ENCODE measurements around the gene ZSCAN32. TPM values are rescaled to one million over a fixed set of nuclear protein-coding genes. Genes with fewer than 3 reads are reported as not detected.

The ZSCAN32 gene
- total and polyA plus RNA-seq, 7 donors = 8.6 to 16.3 (median 12.1) TPM

DNA sequence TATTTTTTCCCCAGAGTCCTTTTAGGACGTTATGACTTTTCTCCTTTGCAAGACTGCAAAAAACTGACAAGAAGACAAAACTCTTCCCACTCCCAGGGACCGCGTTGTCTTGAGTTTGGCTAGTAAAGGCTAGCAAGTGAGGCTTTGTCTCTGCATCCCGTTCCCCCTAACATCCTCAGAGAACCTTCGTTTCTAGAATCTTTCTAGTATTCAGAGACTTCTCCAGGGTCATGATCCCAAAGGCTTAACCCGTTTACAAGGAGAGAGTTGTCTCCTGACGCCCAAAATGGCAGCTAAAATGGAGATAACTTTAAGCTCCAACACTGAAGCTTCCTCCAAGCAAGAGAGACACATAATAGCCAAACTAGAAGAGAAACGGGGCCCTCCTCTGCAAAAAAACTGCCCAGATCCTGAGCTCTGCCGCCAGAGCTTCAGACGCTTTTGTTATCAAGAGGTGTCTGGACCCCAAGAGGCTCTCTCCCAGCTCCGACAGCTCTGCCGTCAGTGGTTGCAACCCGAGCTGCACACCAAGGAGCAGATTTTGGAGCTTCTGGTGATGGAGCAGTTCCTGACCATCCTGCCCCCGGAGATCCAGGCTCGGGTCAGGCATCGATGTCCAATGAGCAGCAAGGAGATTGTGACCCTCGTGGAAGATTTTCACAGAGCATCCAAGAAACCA, 1.1 kb upstream of the ZSCAN32 start:
- H3K27me3 ChIP-seq = no peaks in the 10 kb centered on the region
- no peak for DNase-seq
- H3K27ac ChIP-seq = peak overlapping the region; percentile 80 to 89 (median 87)
- peak overlapping the region; percentile 67 to 85 (median 76) for H3K4me3 ChIP-seq
- intact Hi-C loops (cut with DNase I) = loop anchor here (2.0 to 5.0 kb wide), 5 partner anchors 37 to 137 kb away; partner anchors contain the start of genes NAA60, TIGD7, ZNF597 and ZNF75A
- peaks cover 14 to 47% (median 34%) of the 10 kb centered on the region in 4 donors for H3K36me3 ChIP-seq
- H3K9me3 ChIP-seq = peaks cover 0 to 27% (median 13%) of the 10 kb centered on the region in 4 donors
- H3K4me1 ChIP-seq = peaks cover 0 to 33% (median 22%) of the 10 kb centered on the region in 4 donors
- WGBS, 2 donors = 46 to 51% methylated on average over 17 of the region's 17 CpGs
- TF ChIP-seq POLR2AphosphoS5 (IDR thresholded peaks at IDR 0.05) = no peak
- no peak for TF ChIP-seq CTCF (IDR thresholded peaks at IDR 0.05)
- TF ChIP-seq POLR2A (IDR thresholded peaks at IDR 0.05) = no peak
- no peak for TF ChIP-seq EP300 (IDR thresholded peaks at IDR 0.05)

DNA sequence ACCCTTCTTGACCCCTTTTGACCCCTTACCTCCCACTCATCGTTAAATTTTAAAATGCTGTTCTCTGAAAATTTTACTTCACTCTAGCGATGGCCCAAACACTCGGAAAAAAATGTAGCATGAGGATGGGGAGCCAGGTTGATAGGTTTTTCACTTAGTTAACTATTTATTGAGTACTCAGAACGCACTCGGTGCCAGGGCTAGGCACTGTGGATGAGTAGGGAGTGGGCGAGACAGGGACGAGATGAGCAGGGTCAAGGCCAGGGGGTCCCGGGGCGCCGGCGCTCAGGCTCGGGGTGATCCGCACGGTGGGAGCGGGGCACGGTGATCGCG, 392 bp downstream of the ZSCAN32 start:
- WGBS, 2 donors = 1% methylated on average over 18 of the region's 18 CpGs
- peaks cover 0 to 33% (median 22%) of the 10 kb centered on the region in 4 donors for H3K4me1 ChIP-seq
- H3K9me3 ChIP-seq = peaks cover 0 to 27% (median under 1%) of the 10 kb centered on the region in 4 donors
- peaks cover 12 to 47% (median 29%) of the 10 kb centered on the region in 4 donors for H3K36me3 ChIP-seq
- DNase-seq = no peak
- H3K27ac ChIP-seq = peak overlapping the region; percentile 80 to 89 (median 87)
- intact Hi-C loops (cut with DNase I) = loop anchor here (1.0 to 5.0 kb wide), 6 partner anchors 36 to 136 kb away; partner anchors contain the start of genes CLUAP1, NAA60, TIGD7 and ZNF597
- no peak for TF ChIP-seq CTCF (IDR thresholded peaks at IDR 0.05)
- TF ChIP-seq POLR2AphosphoS5 (IDR thresholded peaks at IDR 0.05) = no peak
- TF ChIP-seq EP300 (IDR thresholded peaks at IDR 0.05) = no peak
- no peak for TF ChIP-seq POLR2A (IDR thresholded peaks at IDR 0.05)
- H3K27me3 ChIP-seq = no peaks in the 10 kb centered on the region
- H3K4me3 ChIP-seq = peak overlapping the region; percentile 67 to 85 (median 76)

GRCh38 chr16:3389663-3390338, 11.0 kb downstream of the ZSCAN32 start:
- Histone ChIP-seq H3K36me3 (peaks cover 22 to 84% (median 52%) of the 10 kb centered on the region in 4 donors), H3K4me1 (no peaks in the 10 kb centered on the region), H3K9me3 (peaks cover 19 to 55% (median 36%) of the 10 kb centered on the region in 4 donors), H3K4me3 (no peak overlapping the region), H3K27ac (no peak overlapping the region), H3K27me3 (no peaks in the 10 kb centered on the region)
- intact Hi-C loops (cut with DNase I) = no loop called here
- DNase-seq = no peak
- TF ChIP-seq EP300 (IDR thresholded peaks at IDR 0.05) = no peak
- no peak for TF ChIP-seq CTCF (IDR thresholded peaks at IDR 0.05)
- TF ChIP-seq POLR2AphosphoS5 (IDR thresholded peaks at IDR 0.05) = no peak
- TF ChIP-seq POLR2A (IDR thresholded peaks at IDR 0.05) = no peak
- WGBS, 2 donors = 93 to 96% methylated on average over 9 of the region's 9 CpGs

GRCh38 chr16:3388325-3388724, 12.5 kb downstream of the ZSCAN32 start:
- no peaks in the 10 kb centered on the region for H3K27me3 ChIP-seq
- TF ChIP-seq EP300 (IDR thresholded peaks at IDR 0.05) (no peak), CTCF (IDR thresholded peaks at IDR 0.05) (no peak), POLR2AphosphoS5 (IDR thresholded peaks at IDR 0.05) (no peak), POLR2A (IDR thresholded peaks at IDR 0.05) (no peak)
- peaks cover 34 to 65% (median 47%) of the 10 kb centered on the region in 4 donors for H3K9me3 ChIP-seq
- no peak overlapping the region for H3K4me3 ChIP-seq
- no peak overlapping the region for H3K27ac ChIP-seq
- no peak for DNase-seq
- no peaks in the 10 kb centered on the region for H3K4me1 ChIP-seq
- intact Hi-C loops (cut with DNase I) = no loop called here
- peaks cover 33 to 84% (median 60%) of the 10 kb centered on the region in 4 donors for H3K36me3 ChIP-seq
- WGBS, 2 donors = 97 to 98% methylated on average over 6 of the region's 6 CpGs

All from sigmoid colon (tissue), 7 donors.